HG03575 (cell line): ENCODE results near the gene TRIM40.

Source experiments
- ATAC-seq: cut with Tn5 transposase; IDR thresholded peaks from one replicate; pipeline ENCODE4 v1.9.1; 2021; ENCODE audit not compliant: unreplicated experiment, insufficient number of reproducible peaks, low FRiP score; ENCODE audit errors: extremely low read depth

Gene TRIM40

GRCh38 chr6:30135757-30136156, at the start of gene TRIM40:
TSS of gene TRIM40 (plus strand) at chr6:30136140. CDS start at chr6:30137037, 897 bp downstream.
- no peak for ATAC-seq

GRCh38 chr6:30087876-30088275, 48.1 kb upstream of the TRIM40 start:
- ATAC-seq, result no peak

GRCh38 chr6:30091577-30092381, 44.2 kb upstream of the TRIM40 start:
- no peak for ATAC-seq

DNA sequence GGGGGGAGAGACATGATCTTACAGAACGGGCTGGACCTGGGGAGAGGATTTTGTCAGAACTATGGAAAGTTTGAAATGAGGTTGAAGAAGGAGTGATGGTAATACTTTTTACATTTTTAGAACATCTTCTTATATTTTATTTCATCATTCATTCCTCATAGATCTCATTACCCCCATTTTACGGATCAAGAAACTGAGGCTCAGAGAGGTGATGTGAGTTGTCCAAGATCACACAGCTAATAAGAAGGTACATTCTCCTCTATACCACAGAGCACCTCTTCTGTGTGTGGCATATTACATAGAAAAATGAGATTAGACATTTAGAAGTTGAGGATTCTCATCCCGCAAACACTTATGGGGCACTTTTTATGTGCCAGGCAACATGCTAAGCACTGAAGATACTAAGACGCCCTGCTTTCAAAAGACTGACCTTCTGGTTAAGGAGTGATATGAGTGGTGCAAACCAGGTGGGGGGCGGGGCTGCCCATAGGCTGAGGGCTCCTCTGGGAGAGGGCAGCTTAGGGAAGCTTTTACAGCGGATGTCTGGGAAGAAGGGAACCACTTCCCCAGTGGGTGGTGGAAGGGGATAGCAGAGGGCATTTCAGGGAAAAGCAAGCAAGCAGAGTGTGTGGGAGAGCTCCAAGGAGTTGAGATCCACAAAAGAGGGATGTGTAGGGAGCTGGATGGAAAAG, 42.9 kb upstream of the TRIM40 start:
- ATAC-seq, result no peak

DNA sequence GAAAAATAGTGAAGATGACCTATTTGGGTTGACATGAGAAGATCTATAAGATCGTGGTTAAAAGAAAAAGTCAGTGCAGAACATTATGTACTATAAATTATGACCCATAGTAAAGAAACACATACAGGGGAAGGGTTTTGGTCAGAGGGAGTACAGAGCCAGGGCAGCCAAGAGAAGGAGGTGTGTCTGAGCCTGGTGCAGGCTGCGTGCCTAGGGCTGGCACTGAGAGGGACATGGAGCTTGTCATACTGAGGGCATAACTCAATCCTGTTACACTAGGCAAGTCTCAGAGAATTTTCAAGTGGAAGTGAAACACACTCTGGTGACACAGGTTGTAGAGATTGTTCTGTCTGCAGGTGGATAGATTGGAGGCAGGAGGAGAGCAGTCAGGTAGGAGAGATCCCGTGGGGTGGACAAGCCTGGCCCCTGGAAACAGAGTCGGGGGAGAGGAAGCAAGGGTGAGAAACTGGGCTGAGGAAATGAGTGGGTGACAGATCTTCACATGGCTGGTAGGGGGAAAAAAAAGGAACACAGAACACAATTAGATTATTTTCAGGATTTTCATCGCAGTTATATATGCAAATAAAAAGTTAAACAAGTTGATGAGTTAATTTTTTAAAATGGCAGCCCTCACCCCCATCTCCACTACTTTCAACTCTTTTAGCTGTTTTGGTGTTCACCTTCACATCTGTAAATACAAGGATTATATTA, 41.8 kb upstream of the TRIM40 start:
- ATAC-seq, result no peak

- no peak for ATAC-seq
Measured at GRCh38 chr6:30096829-30097228, 39.1 kb upstream of the TRIM40 start.

DNA sequence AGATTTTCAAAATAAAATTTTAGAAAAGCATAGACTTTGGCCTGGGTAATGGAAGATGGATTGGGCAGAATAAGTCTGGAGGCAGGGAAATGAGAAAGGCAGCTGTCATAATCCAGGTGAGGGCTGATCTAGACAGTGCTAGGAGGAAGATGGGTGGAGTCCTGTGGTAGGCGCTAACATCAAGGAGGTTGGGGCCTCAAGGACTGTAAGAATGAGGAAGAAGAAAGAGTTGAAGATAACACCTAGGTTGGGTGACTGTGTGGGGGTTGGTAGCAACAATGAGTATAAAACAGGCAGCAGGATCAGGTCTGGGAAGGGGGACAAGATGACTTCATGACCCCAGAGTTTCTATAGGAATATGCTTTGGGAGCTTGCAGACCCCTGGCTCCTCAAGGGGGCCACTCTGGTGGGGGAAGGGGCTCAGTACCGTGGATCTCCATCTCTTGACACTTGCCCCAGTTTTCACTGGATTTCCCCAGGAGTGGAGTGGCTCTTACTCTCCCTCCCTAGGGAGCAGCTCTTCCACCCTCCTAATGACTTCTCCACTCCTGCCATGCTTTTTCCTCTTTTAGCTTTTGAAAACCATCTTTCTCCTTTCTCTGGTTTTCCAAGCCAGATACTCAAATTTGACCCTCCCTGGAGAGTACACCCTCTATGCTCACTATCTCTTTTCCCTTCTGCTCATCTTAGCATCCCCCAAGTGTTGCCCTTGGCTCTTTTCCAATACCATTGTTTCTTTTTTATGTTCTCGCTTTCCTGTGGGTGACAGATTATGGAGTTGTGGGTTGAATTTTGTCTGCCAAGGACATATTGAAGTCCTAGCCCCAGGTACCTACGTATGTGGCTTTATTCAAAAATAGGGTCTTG, 37.8 kb upstream of the TRIM40 start:
- ATAC-seq, result no peak

- no peak for ATAC-seq
Measured at GRCh38 chr6:30100154-30100553, 35.8 kb upstream of the TRIM40 start.

GRCh38 chr6:30100585-30101443, 35.1 kb upstream of the TRIM40 start:
- no peak for ATAC-seq

DNA sequence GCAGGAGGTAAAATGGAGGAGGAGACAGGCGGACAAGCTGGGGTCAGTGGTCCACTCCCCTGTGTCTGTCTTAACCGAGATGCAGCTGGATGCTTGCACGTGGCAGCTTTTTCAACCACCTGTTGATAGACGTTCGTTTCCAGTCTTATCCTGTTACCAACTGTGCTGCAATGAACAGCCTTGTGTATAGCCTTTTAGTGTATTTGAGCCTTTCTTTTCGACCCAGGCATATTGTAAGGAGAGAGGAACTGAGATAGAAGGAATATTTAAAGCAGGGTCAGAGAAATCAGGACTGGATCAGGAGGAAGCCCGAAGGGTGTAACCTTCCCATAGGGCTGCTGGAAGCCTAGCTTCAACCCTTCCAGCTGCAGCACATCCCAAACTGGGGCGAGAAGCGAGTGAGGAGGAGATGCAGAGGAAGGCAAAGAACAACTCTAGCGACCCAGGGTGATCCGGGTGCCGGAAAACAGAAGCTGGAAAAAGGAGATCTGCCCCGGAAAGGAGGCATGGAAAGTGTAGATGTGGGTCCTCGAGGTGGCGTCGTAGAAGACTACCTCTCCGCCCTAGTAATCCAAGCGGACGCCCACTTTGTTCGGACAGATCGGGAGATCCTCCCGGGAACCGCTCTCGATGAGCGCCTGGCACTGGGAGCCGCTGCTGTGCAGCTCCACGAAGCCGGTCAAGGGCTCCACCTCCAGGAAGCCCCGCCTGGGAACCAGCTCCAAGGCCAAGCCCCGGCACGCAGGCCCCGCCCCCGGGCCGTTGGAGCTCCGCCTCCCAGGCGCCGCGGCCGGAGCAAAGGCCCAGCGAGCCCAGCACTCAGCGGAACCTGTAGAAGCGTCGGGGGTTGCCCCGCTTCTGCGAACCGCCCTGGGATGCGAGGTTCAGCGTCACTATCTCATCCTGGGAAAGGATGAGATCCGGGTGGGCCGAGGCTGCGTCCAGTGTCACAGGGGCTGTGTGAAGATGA, 34.2 kb upstream of the TRIM40 start:
- ATAC-seq, result no peak

- ATAC-seq, result no peak
Measured at GRCh38 chr6:30102414-30102969, 33.4 kb upstream of the TRIM40 start.

- ATAC-seq, result no peak
Measured at GRCh38 chr6:30102970-30103871, 32.7 kb upstream of the TRIM40 start.

GRCh38 chr6:30103872-30104179, 32.1 kb upstream of the TRIM40 start:
- no peak for ATAC-seq

DNA sequence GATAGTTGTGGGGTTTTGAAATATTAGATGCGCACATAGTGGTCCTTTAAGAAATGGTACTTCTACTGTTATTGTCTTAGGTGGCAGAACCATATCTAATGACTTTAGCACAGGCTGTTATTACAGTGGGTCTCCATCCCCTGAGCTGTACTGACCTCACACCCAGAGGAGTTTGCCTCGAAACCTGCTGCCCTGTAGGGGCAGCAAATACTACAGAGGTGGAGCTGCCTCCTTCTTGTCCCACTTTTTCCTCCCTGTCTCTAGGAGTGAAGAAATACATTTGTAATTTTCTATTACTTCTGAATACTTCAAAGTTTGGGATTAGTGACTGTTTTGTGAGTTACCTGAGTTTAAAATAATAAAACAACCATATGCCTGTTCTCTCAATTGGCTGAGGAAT, 31.3 kb upstream of the TRIM40 start:
- no peak for ATAC-seq

GRCh38 chr6:30111266-30111856, 24.6 kb upstream of the TRIM40 start:
- ATAC-seq, result no peak
